Neuronal stem cell (in vitro differentiated cells): Measurements from ENCODE around the gene IMMP2L.

Experiments
- DNase-seq: peaks from one replicate; pipeline ENCODE4 v3.0.0-alpha.2; 2013; ENCODE audit warnings: low spot score
- H2AFZ ChIP-seq: one replicate; pipeline ENCODE4 v1.6.1; 2013; ENCODE audit warnings: mild to moderate bottlenecking, low read length, inconsistent platforms
- H2AK5ac ChIP-seq: 2 replicates; pipeline ENCODE4 v1.6.1; 2013; ENCODE audit warnings: low read depth, mild to moderate bottlenecking, inconsistent platforms, low read length, moderate library complexity, mixed read lengths
- H2BK120ac ChIP-seq: 2 replicates; pipeline ENCODE4 v1.6.1; 2013; ENCODE audit warnings: low read depth, mild to moderate bottlenecking, inconsistent platforms, low read length, moderate library complexity, mixed read lengths
- H2BK12ac ChIP-seq: one replicate; pipeline ENCODE4 v1.6.1; 2013; ENCODE audit warnings: low read length, inconsistent platforms
- H2BK15ac ChIP-seq: 2 replicates; pipeline ENCODE4 v1.6.1; 2013; ENCODE audit warnings: mild to moderate bottlenecking, low read length, inconsistent platforms, mixed read lengths
- H2BK5ac ChIP-seq: one replicate; pipeline ENCODE4 v1.6.1; 2013; ENCODE audit warnings: inconsistent platforms, mild to moderate bottlenecking, low read length, moderate library complexity
- H3K14ac ChIP-seq: one replicate; pipeline ENCODE4 v1.6.1; 2013; ENCODE audit warnings: low read length, inconsistent platforms
- H3K18ac ChIP-seq: 2 replicates; pipeline ENCODE4 v1.6.1; 2013; ENCODE audit warnings: low read length, inconsistent platforms
- H3K23ac ChIP-seq: 2 replicates; pipeline ENCODE4 v1.6.1; 2013; ENCODE audit warnings: low read depth, mild to moderate bottlenecking, mixed read lengths, low read length, inconsistent platforms; ENCODE audit not compliant: poor library complexity
- H3K27ac ChIP-seq: replicated peaks from 3 replicates; pipeline ENCODE4 v1.5.1; 2013; ENCODE audit warnings: low read length, inconsistent platforms
- H3K27me3 ChIP-seq, 3 experiments: 2 replicates each; pipeline ENCODE4 v1.6.1; 2013; ENCODE audit warnings: low read length in 3 of 3, mild to moderate bottlenecking in 2 of 3, inconsistent platforms in 1 of 3, low read depth in 1 of 3, mixed read lengths in 1 of 3, moderate library complexity in 1 of 3; ENCODE audit not compliant: control insufficient read depth in 3 of 3, insufficient read depth in 3 of 3
- H3K36me3 ChIP-seq, 2 donors: replicated peaks in 1 of 2; 2 replicates each; pipeline ENCODE4 v1.6.1; 2013; ENCODE audit warnings: low read length in 2 of 2; ENCODE audit not compliant: control insufficient read depth in 2 of 2, insufficient read depth in 2 of 2
- H3K4ac ChIP-seq: 2 replicates; pipeline ENCODE4 v1.6.1; 2013; ENCODE audit warnings: inconsistent platforms, mild to moderate bottlenecking, low read length, moderate library complexity
- H3K4me1 ChIP-seq, 2 donors: 1 replicate in 1 of 2; 2 replicates in 1 of 2; pipeline ENCODE4 v1.6.1; 2013; ENCODE audit warnings: low read length in 2 of 2, low read depth in 1 of 2; ENCODE audit not compliant: control insufficient read depth in 2 of 2, insufficient read depth in 1 of 2
- H3K4me2 ChIP-seq: one replicate; pipeline ENCODE4 v1.6.1; 2013; ENCODE audit warnings: mild to moderate bottlenecking, low read length, inconsistent platforms; ENCODE audit not compliant: insufficient read depth, poor library complexity, severe bottlenecking
- H3K4me3 ChIP-seq, 2 donors: 2 replicates each; pipeline ENCODE4 v1.5.1; 2013; ENCODE audit warnings: low read length in 2 of 2, mild to moderate bottlenecking in 2 of 2, inconsistent platforms in 1 of 2, moderate library complexity in 1 of 2
- H3K79me1 ChIP-seq: one replicate; pipeline ENCODE4 v1.6.1; 2013; ENCODE audit warnings: low read depth, mild to moderate bottlenecking, inconsistent platforms, low read length, moderate library complexity
- H3K9ac ChIP-seq: one replicate; pipeline ENCODE4 v1.6.1; 2013; ENCODE audit warnings: mild to moderate bottlenecking, low read depth, low read length, inconsistent platforms; ENCODE audit not compliant: poor library complexity
- H3K9me3 ChIP-seq, 2 donors: replicated peaks in 1 of 2; 2 replicates each; pipeline versions ENCODE3 to v1.6.1; 2013; ENCODE audit warnings: low read length in 2 of 2, mild to moderate bottlenecking in 2 of 2, inconsistent platforms in 1 of 2, low read depth in 1 of 2, mixed read lengths in 1 of 2, moderate library complexity in 1 of 2; ENCODE audit not compliant: control insufficient read depth in 2 of 2, insufficient read depth in 1 of 2
- H4K8ac ChIP-seq: one replicate; pipeline ENCODE4 v1.6.1; 2013; ENCODE audit warnings: low read depth, mild to moderate bottlenecking, inconsistent platforms, low read length, moderate library complexity
- H4K91ac ChIP-seq: one replicate; pipeline ENCODE4 v1.6.1; 2013; ENCODE audit warnings: low read length, low read depth, mild to moderate bottlenecking, inconsistent platforms; ENCODE audit not compliant: poor library complexity
- WGBS, 2 donors: extraction: QIAGEN DNeasy Blood & Tissue Kit; methylation state at CpG; one replicate each; pipeline ENCODE4 v1.1.7; 2013; ENCODE audit warnings: missing lambda C conversion rate in 2 of 2, mixed read lengths in 1 of 2; ENCODE audit not compliant: insufficient read length in 2 of 2, insufficient replicate concordance in 1 of 2; ENCODE audit errors: extremely low coverage in 2 of 2; 5-methylcytosine and 5-hydroxymethylcytosine counted together

The IMMP2L gene

DNA sequence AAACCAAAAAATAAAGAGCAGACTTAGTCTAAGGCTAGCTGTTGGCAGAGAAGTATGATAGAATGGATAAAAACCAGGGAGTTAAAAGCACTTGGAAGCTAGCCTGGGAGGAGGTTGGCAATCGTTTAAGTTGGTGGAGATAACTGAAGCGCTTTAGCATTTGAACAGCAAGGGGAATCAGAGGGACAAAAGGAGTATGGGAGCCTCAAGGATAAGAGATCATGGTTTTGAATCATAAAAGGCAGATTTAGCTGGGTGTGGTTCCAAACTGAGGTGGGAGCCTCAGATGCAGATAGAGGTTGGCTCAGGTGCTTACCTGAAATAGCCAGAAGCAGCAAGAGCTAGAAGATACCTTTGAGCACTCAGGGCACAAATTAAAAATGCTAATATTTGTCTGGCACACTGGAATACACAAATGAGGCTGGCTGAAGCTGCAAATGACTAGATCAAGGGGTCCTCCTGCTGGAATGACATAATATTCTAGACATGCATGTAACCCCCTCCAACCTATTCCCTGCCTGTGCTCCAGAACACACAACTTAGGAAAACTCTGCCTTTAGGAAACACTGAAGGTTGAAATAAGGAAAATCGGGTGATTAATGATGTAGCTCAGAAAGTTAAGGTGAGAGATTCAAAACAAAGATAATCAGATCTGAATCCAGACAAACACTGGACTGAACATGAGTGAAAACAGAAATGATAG is 843.6 kb downstream of the IMMP2L start:
- Histone ChIP-seq H3K36me3 (no peaks in the 10 kb centered on the region), H3K27me3 (no peaks in the 10 kb centered on the region), H3K9me3 (no peaks in the 10 kb centered on the region), H2BK15ac (no peak overlapping the region), H3K79me1 (no peaks in the 10 kb centered on the region), H3K27ac (no peak overlapping the region), H3K14ac (no peak overlapping the region), H2AFZ (no peak overlapping the region), H3K4me2 (no peak overlapping the region), H2AK5ac (no peak overlapping the region), H3K4me3 (no peak overlapping the region), H2BK5ac (no peak overlapping the region), H4K8ac (no peak overlapping the region), H3K4me1 (no peaks in the 10 kb centered on the region), H3K9ac (no peak overlapping the region), H3K18ac (no peak overlapping the region), H3K23ac (no peak overlapping the region), H2BK120ac (no peak overlapping the region), H4K91ac (no peak overlapping the region), H3K4ac (no peak overlapping the region), H2BK12ac (no peak overlapping the region)
- whole genome bisulfite sequencing, 2 donors: no CpG with 5 or more reads among the region's 3 CpGs
- no peak for DNase-seq

DNA sequence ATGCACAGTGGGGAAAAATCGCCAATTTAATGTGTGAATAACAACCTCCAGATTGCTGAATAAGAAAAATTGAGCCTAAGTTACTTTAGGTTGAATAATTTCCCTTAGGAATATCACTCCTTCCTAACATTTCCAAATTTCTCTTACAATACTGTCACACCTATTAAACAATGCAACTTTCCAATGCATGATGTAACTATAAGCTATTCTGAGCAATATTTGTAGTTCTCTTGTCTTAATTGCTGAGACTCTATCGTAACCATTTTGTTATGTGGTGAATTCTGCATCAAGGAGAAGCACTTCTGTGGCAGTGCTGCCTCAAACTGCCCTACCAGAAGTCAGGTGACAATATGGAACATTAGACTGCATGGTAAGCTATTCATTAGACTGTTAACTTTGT is 858.1 kb downstream of the IMMP2L start:
- H4K91ac ChIP-seq: no peak overlapping the region

DNA sequence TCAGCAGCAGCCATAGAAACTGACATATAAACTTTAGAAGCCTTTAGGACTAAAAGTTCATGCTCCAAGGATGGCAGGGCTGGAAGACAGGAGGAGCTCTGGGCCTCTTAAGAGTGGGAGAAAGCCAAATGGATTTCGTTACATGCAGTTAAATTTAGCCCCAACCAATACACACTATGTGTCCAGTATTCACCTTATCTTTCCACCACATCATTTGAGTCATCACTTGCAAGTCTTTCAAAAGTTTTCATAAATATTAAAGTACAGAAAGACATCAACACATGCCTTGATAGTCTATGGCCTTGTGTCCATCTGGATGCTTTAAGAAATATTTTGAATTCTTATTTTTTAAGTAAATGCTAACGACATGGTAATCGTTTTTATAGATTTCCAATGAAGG is 863.7 kb downstream of the IMMP2L start:
- no peak for DNase-seq
- Histone ChIP-seq H2BK15ac (no peak overlapping the region), H3K9me3 (no peaks in the 10 kb centered on the region), H2AK5ac (no peak overlapping the region), H3K36me3 (no peaks in the 10 kb centered on the region), H3K4ac (no peak overlapping the region), H3K27ac (no peak overlapping the region), H3K79me1 (no peaks in the 10 kb centered on the region), H2BK120ac (no peak overlapping the region), H3K4me2 (no peak overlapping the region), H3K27me3 (no peaks in the 10 kb centered on the region), H3K23ac (no peak overlapping the region), H3K18ac (no peak overlapping the region), H4K91ac (no peak overlapping the region), H3K14ac (no peak overlapping the region), H3K4me3 (no peak overlapping the region), H3K4me1 (no peaks in the 10 kb centered on the region), H2AFZ (no peak overlapping the region), H4K8ac (no peak overlapping the region), H2BK5ac (no peak overlapping the region), H3K9ac (no peak overlapping the region), H2BK12ac (no peak overlapping the region)
- WGBS, 2 donors: no CpG with 5 or more reads among the region's 3 CpGs

More for the DNA sequence above, 858.1 kb downstream of the IMMP2L start:
- H2BK120ac ChIP-seq: no peak overlapping the region
- H3K14ac ChIP-seq: no peak overlapping the region
- H3K9ac ChIP-seq: no peak overlapping the region
- H2BK15ac ChIP-seq: no peak overlapping the region
- no peaks in the 10 kb centered on the region for H3K4me1 ChIP-seq
- no peak overlapping the region for H2AK5ac ChIP-seq
- H2AFZ ChIP-seq: no peak overlapping the region
- H3K27me3 ChIP-seq: no peaks in the 10 kb centered on the region
- no peak for DNase-seq
- H3K9me3 ChIP-seq: no peaks in the 10 kb centered on the region
- no peak overlapping the region for H3K27ac ChIP-seq
- no peaks in the 10 kb centered on the region for H3K79me1 ChIP-seq
- H4K8ac ChIP-seq: no peak overlapping the region
- H2BK12ac ChIP-seq: no peak overlapping the region
- H3K4ac ChIP-seq: no peak overlapping the region
- no CpG with 5 or more reads among the region's 2 CpGs for WGBS, 2 donors
- H3K4me2 ChIP-seq: no peak overlapping the region
- H3K4me3 ChIP-seq: no peak overlapping the region
- H3K18ac ChIP-seq: no peak overlapping the region
- no peak overlapping the region for H3K23ac ChIP-seq
- H3K36me3 ChIP-seq: no peaks in the 10 kb centered on the region
- no peak overlapping the region for H2BK5ac ChIP-seq

DNA sequence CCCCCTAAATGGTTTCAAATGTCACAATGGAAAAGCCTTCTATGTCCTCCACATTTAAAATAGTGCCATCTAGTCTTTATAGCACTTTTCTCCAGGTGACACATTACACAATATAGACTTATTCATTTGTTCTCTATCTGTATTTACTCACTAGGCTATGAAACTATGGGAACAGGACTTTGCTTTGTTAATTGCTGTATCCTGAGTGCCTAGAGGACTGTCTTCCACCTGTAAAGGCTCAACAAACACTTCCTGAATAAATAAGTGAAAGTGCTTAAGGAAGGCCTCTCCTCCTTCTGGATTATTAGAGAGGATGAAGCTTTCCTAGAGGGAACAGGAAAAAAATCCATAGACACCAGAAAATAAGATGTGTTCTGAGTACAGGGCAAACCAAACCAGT is 868.9 kb downstream of the IMMP2L start:
- no peak overlapping the region for H2BK120ac ChIP-seq
- no peaks in the 10 kb centered on the region for H3K27me3 ChIP-seq
- H3K79me1 ChIP-seq: no peaks in the 10 kb centered on the region
- no peak for DNase-seq
- H3K9ac ChIP-seq: no peak overlapping the region
- peak overlapping the region; percentile 13 for H2AFZ ChIP-seq
- no peak overlapping the region for H4K91ac ChIP-seq
- no peaks in the 10 kb centered on the region for H3K4me1 ChIP-seq
- H3K4me2 ChIP-seq: no peak overlapping the region
- no peak overlapping the region for H3K4ac ChIP-seq
- H2BK5ac ChIP-seq: no peak overlapping the region
- no peak overlapping the region for H3K23ac ChIP-seq
- H3K4me3 ChIP-seq: no peak overlapping the region
- H2AK5ac ChIP-seq: no peak overlapping the region
- no peak overlapping the region for H2BK12ac ChIP-seq
- H3K14ac ChIP-seq: no peak overlapping the region
- no peaks in the 10 kb centered on the region for H3K36me3 ChIP-seq
- H4K8ac ChIP-seq: no peak overlapping the region
- no peak overlapping the region for H2BK15ac ChIP-seq
- H3K18ac ChIP-seq: no peak overlapping the region
- no peak overlapping the region for H3K27ac ChIP-seq
- H3K9me3 ChIP-seq: no peaks in the 10 kb centered on the region
